Vagina (tissue), 2 donors: ENCODE measurements around the gene SPTSSB.

Experiments used
- POLR2A ChIP-seq, 2 donors: fragments of 450-650 bp; IDR thresholded peaks; one replicate each; pipeline ENCODE4 v1.6.1; 2017; ENCODE audit warnings: antibody characterized with exemption in 2 of 2, mild to moderate bottlenecking in 2 of 2, moderate library complexity in 2 of 2
- POLR2AphosphoS5 ChIP-seq, 2 donors: sonication (generic); formaldehyde crosslinking; IDR thresholded peaks; one replicate each; pipeline ENCODE4 v1.9.0; 2017; ENCODE audit warnings: antibody characterized with exemption in 2 of 2, mild to moderate bottlenecking in 2 of 2, low read depth in 1 of 2; ENCODE audit not compliant: insufficient read depth in 1 of 2
- TF ChIP-seq, protein P1 (sequence below), 3 experiments: fragments of 450-650 bp in 2 of 3; fragments of 200-600 bp in 1 of 3; sonication (generic) in 1 of 3; IDR thresholded peaks; one replicate each; pipeline ENCODE4 v1.5.1; 2017 to 2019; ENCODE audit warnings: antibody characterized with exemption in 3 of 3, mild to moderate bottlenecking in 2 of 3, moderate library complexity in 2 of 3

DNA sequence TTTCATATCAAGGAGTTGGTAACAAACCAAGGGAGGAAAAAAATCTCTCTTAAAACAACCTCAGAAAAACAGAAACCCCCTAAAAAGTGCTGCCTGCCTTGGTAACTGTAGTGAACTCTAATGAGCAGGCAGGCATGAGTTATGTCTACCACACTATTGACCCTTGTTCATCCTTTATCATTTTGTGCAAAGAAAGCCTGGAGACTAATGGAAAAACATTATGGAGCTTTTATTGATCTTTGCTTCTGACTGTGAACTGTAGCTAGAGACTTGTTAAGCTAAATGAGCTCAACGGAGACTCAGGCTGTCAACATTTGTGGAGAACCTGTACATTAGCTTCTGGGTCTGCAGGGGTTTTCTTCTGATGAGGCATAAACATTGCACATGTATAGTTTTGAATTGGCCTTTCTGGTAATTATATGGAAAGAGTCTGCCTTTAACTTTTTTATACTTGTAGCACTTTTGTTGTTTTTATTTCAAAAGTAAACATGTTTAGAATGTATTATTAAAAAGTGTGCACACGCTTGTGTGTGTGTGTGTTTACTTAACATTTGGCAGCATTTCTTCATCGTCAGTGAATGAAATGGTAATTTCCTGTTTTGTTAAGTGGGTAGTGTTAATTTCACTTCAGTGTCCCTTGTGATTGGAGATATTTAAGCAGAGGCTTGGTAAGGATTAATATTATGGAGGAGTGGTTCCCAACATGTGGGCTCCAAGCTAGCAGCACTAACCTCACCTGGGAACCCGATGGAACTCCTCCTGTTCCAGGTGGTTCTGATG, 15.9 kb upstream of the SPTSSB start:
- TF ChIP-seq, protein P1, sequence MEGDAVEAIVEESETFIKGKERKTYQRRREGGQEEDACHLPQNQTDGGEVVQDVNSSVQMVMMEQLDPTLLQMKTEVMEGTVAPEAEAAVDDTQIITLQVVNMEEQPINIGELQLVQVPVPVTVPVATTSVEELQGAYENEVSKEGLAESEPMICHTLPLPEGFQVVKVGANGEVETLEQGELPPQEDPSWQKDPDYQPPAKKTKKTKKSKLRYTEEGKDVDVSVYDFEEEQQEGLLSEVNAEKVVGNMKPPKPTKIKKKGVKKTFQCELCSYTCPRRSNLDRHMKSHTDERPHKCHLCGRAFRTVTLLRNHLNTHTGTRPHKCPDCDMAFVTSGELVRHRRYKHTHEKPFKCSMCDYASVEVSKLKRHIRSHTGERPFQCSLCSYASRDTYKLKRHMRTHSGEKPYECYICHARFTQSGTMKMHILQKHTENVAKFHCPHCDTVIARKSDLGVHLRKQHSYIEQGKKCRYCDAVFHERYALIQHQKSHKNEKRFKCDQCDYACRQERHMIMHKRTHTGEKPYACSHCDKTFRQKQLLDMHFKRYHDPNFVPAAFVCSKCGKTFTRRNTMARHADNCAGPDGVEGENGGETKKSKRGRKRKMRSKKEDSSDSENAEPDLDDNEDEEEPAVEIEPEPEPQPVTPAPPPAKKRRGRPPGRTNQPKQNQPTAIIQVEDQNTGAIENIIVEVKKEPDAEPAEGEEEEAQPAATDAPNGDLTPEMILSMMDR (IDR thresholded peaks at IDR 0.05), result no peak
- TF ChIP-seq POLR2A (IDR thresholded peaks at IDR 0.05) (no peak), POLR2AphosphoS5 (IDR thresholded peaks at IDR 0.05; ENCODE audit: insufficient read depth in 1 of 2, low read depth in 1 of 2) (no peak)
